Duodenal mucosa (tissue), 2 donors: ENCODE results near the gene DKK1.

Experiments
- H3K27ac ChIP-seq: one replicate; pipeline ENCODE4 v1.7.0; 2013; ENCODE audit warnings: low read depth, low read length
- H3K27me3 ChIP-seq, 2 donors: one replicate each; pipeline ENCODE4 v1.7.0; 2013; ENCODE audit warnings: low read length in 2 of 2, control low read depth in 1 of 2; ENCODE audit not compliant: insufficient read depth in 2 of 2, control insufficient read depth in 1 of 2
- H3K36me3 ChIP-seq, 2 donors: one replicate each; pipeline ENCODE4 v1.7.0; 2013; ENCODE audit warnings: low read length in 2 of 2, control low read depth in 1 of 2; ENCODE audit not compliant: insufficient read depth in 2 of 2, control insufficient read depth in 1 of 2
- H3K4me1 ChIP-seq, 2 donors: one replicate each; pipeline ENCODE4 v1.7.0; 2013; ENCODE audit warnings: low read length in 2 of 2, control low read depth in 1 of 2; ENCODE audit not compliant: insufficient read depth in 2 of 2, control insufficient read depth in 1 of 2
- H3K4me3 ChIP-seq, 2 donors: one replicate each; pipeline ENCODE4 v1.7.0; 2013; ENCODE audit warnings: low read length in 2 of 2, low read depth in 1 of 2
- H3K9ac ChIP-seq, 2 donors: one replicate each; pipeline ENCODE4 v1.7.0; 2013; ENCODE audit warnings: low read length in 2 of 2, low read depth in 1 of 2
- H3K9me3 ChIP-seq, 2 donors: one replicate each; pipeline ENCODE4 v1.7.0; 2013; ENCODE audit warnings: low read length in 2 of 2, control low read depth in 1 of 2; ENCODE audit not compliant: control insufficient read depth in 1 of 2

DKK1 gene

DNA sequence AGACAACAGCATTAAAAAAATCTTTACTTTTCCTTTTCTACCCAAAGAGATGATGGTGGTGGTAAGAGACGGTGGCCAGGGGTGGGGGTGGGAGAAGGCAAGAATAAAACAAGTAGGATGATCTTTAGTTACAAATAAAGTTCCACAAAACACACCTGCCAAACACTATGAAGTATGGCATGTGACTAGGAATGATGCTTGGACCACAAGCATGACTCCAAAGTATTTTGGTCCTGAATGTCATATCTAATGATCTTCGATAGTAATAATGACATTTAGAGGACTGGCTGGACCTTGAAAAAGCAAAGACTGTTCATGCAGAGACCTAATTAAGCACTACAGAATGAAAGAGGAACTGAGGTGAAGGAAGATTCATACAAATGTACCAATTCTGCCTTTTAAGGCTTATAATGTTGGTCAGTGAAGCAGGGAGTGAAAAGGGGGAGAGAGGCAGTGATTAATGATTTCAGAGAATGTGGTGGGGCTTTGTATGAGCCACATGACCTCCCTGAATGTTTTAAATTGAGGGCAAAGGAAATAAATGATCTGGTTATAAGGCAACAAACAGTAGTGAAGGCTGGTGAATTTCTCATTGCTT lies 29.6 kb upstream of the DKK1 start:
- Histone ChIP-seq H3K36me3 (no peaks in the 10 kb centered on the region), H3K9me3 (no peaks in the 10 kb centered on the region), H3K27ac (no peak overlapping the region)

DNA sequence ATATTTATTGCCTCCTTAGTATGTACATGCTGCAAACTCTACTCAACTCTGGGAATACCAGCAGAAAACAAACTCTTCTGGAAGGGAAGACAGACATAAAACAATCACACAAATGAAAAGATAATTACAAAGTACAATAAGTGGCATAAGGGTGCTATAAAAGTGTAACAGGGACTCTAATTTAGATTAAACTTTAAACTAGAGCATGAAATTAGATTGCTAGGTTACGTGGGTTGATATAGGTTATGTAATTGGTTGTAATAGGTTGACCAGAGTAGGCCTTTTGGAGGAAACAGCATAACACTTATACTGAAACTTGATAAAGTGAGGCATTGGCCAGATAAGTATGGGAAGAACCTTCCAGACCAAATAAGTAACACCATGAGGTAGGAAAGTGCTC lies 26.2 kb upstream of the DKK1 start:
- Histone ChIP-seq H3K27ac (peak overlapping the region; percentile 10), H3K4me3 (no peak overlapping the region), H3K4me1 (peaks cover 0 to 13% of the 10 kb centered on the region in 2 donors)

More for the DNA sequence above, 29.6 kb upstream of the DKK1 start:
- no peaks in the 10 kb centered on the region for H3K27me3 ChIP-seq
- H3K4me3 ChIP-seq = no peak overlapping the region
- no peak overlapping the region for H3K9ac ChIP-seq
- H3K4me1 ChIP-seq = peaks cover 0 to 13% of the 10 kb centered on the region in 2 donors

DNA sequence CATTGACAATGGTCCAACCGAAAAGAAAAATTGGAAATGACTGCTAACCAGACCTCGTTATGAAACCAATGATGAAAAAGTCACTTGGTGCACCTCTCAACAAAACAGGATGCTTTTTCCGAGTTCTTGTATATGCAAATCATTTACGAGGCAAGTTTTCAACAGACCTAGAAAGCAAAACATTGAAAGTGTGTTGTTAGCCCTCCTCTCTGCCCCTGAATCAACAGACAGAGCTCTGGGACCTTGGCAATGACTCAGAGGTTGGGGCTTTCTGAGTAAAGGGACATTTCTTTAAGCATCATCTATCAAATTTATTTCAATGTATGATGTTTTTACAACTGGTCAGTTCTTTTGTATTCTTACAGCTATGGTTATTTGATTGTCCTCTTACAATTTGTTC lies 16.3 kb upstream of the DKK1 start:
- Histone ChIP-seq H3K4me3 (no peak overlapping the region), H3K9me3 (no peaks in the 10 kb centered on the region), H3K27ac (no peak overlapping the region), H3K36me3 (no peaks in the 10 kb centered on the region), H3K4me1 (no peaks in the 10 kb centered on the region), H3K27me3 (no peaks in the 10 kb centered on the region), H3K9ac (no peak overlapping the region)

More for the DNA sequence above, 26.2 kb upstream of the DKK1 start:
- H3K36me3 ChIP-seq = no peaks in the 10 kb centered on the region
- H3K27me3 ChIP-seq = no peaks in the 10 kb centered on the region
- no peaks in the 10 kb centered on the region for H3K9me3 ChIP-seq
- no peak overlapping the region for H3K9ac ChIP-seq

DNA sequence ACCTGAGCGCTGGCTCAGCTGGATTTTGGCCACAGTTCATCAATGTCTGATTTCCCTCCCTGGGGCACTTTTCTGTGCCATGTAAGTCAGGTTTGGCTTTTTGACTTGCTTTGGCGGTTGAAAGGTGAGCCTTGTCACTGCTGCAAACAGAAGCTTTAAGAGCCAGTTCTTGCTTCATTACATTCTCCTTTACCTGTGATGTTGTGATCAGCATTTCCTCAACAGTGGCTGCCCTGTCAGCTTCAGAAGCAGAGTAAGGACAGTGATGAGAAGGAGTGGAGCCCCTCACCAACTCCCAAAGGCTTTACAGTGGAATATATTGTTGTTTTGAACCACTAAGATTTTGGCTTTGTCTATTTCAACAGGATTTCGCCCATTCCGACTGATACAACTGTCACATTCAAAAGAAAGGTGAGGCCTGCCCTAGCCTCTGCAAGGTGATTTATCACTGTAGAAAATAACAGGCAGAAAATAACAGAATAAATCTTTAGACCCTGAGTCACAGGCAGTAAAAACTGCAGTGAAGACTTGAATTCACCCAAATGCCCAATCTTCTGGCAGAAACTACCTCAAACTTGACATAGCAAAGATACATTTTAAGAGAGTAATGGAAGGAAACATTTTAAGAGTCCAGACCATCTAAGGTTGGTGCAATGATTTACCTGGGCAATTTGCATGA lies 13.3 kb upstream of the DKK1 start:
- Histone ChIP-seq H3K4me3 (no peak overlapping the region), H3K27me3 (no peaks in the 10 kb centered on the region), H3K9me3 (no peaks in the 10 kb centered on the region), H3K9ac (no peak overlapping the region), H3K36me3 (no peaks in the 10 kb centered on the region), H3K4me1 (no peaks in the 10 kb centered on the region), H3K27ac (no peak overlapping the region)

DNA sequence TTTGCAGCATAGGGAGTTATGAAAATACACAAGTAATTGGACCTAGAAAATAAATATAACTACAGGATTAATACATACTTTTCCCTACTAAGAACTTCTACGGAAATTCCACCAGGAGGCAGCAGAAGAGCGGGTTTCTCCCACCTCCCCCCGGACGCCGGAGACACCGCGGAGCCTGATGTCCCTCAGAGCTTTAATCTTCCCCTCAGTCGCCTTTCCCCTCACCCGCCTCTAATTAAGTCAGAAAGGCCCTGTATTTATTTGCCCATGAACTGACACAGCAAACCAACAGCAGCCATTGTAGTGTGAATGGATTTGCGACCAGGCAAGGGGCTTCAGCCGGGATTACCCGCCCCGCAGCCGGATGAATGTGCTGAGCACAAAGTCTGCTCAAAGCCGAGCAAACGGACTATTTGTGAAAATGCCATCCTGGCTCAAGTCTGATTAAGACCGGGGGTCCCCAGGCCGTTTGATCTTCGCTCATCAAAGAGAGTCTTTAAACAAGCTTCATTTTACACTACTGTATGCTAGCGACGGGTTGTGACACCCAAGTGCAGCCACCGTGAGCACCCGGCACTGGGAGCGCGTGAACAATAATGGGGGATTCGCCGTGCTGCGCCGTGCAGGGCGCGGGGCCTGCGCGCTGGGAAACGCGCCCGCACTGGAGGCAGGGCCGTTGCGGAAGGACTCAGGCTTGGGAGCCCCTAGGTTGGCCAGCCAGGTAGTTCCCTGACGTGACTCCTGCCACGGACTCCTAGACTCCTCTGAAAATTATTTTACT lies 5.6 kb upstream of the DKK1 start:
- H3K4me1 ChIP-seq = peaks cover 6 to 8% of the 10 kb centered on the region in 2 donors
- peak overlapping the region; percentile 74 to 81 for H3K4me3 ChIP-seq
- H3K27me3 ChIP-seq = peaks cover 13 to 21% of the 10 kb centered on the region in 2 donors
- H3K27ac ChIP-seq = no peak overlapping the region
- H3K9me3 ChIP-seq = no peaks in the 10 kb centered on the region
- no peaks in the 10 kb centered on the region for H3K36me3 ChIP-seq
- peak overlapping the region; percentile 39 to 51 for H3K9ac ChIP-seq

DNA sequence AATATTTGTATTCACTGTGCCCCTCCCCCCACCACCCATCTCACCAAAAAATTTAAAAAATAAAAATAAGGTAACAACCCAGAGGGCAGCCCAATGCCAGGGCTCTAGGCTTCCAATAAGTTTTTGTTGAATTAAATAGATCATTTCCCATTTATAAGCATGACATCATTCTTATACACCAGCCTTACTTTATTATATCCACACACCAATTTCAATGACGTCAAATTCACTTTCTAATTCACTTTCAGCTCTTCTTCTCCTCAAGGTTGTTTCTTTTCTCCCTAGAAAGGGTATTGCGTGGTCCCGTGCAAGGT lies 1.2 kb upstream of the DKK1 start:
- Histone ChIP-seq H3K9me3 (no peaks in the 10 kb centered on the region), H3K27ac (no peak overlapping the region), H3K4me1 (peaks cover 10 to 21% of the 10 kb centered on the region in 2 donors), H3K4me3 (peak overlapping the region; percentile 70 to 73), H3K27me3 (peaks cover 17 to 41% of the 10 kb centered on the region in 2 donors), H3K36me3 (no peaks in the 10 kb centered on the region), H3K9ac (no peak overlapping the region)

DNA sequence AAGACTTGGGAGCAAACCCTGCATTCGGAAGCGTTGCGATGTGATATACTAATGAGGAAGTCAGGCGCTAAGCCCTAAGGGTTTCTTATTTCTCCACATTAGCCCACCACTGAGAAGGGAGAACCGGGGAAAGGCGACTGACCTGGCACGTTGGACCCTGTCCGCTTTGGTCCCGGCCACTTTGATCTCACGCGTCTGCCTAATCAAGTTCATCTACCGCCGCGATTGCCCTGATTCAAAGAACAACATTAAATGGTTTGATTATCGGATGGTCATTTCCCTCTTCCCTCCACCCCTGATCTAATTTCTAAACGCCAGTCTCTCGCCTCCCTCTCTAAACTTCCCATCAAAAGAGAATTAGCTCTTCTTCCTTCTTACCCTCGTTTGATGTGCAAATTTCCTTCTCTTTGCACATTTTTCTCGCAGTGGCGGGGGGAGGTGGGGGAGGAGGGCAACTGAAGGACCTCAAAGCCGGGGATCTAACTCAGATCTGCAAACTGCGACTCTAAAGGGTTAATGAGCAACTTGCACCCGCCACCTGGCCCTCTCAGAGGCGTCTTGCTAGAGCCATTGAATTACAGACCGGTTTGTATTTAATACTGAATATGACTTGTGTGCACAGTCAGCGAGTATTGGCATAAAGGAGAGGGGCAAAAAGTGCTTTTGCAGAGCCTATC lies 687 bp upstream of the DKK1 start:
- H3K9me3 ChIP-seq = no peaks in the 10 kb centered on the region
- peaks cover 17 to 41% of the 10 kb centered on the region in 2 donors for H3K27me3 ChIP-seq
- H3K4me3 ChIP-seq = peak overlapping the region; percentile 70 to 73
- no peaks in the 10 kb centered on the region for H3K36me3 ChIP-seq
- no peak overlapping the region for H3K9ac ChIP-seq
- H3K4me1 ChIP-seq = peaks cover 10 to 20% of the 10 kb centered on the region in 2 donors
- no peak overlapping the region for H3K27ac ChIP-seq

DNA sequence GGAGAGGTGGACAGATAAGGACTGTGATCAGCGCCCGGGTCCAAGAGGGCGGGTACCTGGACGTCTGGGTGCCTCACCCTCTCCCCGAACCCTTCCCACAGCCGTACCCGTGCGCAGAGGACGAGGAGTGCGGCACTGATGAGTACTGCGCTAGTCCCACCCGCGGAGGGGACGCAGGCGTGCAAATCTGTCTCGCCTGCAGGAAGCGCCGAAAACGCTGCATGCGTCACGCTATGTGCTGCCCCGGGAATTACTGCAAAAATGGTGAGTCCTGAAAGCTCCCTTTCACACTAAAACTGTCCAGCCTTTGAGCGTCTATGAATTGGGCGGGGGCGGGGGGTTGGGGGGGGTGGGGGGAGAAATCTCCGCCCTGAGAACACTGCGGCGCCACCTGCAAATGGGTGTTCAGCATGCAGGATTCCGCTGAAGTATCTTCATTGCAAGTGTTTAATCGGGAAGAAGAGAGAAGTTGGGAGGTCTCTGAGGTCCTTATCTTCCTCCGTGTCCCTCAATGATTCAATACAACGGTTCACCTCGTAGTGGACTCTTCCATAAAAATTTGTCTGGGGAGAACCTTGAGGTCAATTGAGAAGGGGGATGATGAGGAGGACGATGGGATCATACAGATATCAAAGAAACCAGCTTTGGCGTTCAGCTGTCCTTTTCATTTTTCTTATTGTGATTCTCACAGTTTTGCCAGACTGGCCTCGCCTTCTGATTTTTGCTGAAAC lies 906 bp downstream of the DKK1 start:
- Histone ChIP-seq H3K9ac (no peak overlapping the region), H3K36me3 (no peaks in the 10 kb centered on the region), H3K27me3 (peaks cover 12 to 32% of the 10 kb centered on the region in 2 donors), H3K4me1 (peaks cover 10 to 16% of the 10 kb centered on the region in 2 donors), H3K4me3 (peak overlapping the region; percentile 70 to 73), H3K27ac (no peak overlapping the region), H3K9me3 (no peaks in the 10 kb centered on the region)

DNA sequence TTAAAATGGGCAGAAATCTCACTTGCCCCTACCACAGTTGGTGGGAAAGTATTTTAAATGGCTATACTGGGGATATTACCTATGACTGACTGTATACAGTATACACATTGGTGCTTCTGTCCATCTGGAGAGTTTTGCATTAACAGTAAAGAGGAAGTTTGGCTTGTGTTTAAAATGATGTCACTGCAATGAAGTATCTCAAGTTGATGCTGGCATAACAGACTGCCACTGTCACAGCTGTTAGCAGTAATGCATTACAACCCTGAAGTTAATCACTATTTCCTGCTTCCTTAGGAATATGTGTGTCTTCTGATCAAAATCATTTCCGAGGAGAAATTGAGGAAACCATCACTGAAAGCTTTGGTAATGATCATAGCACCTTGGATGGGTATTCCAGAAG lies 1.9 kb downstream of the DKK1 start:
- peaks cover 11 to 32% of the 10 kb centered on the region in 2 donors for H3K27me3 ChIP-seq
- peaks cover 10 to 16% of the 10 kb centered on the region in 2 donors for H3K4me1 ChIP-seq
- no peaks in the 10 kb centered on the region for H3K36me3 ChIP-seq
- H3K4me3 ChIP-seq = no peak overlapping the region
- H3K27ac ChIP-seq = no peak overlapping the region
- no peak overlapping the region for H3K9ac ChIP-seq
- H3K9me3 ChIP-seq = no peaks in the 10 kb centered on the region
